Hematopoietic multipotent progenitor cell (in vitro differentiated cells): ENCODE data around the gene MED27. TPM values are rescaled to one million over a fixed set of nuclear protein-coding genes. Genes with fewer than 3 reads are reported as not detected.
A peak's percentile ranks its signal among the peaks of the same experiment; 100 is the strongest.

Experiments used
- DNase-seq, 3 donors: peaks; one replicate each; pipeline ENCODE4 v3.0.0-alpha.2; 2011 to 2015; ENCODE audit warnings: low read depth in 2 of 3, low spot score in 2 of 3
- total RNA-seq: library from RNA; depleted of rRNA; stranded (reverse); fragments of >200 nt; gene quantifications from one replicate; pipeline ENCODE4 v1.2.3, GENCODE V29; 2012

Gene MED27
- total RNA-seq: 21.3 TPM

- DNase-seq: peak; percentile 75 to 96 (median 93)
Observed at GRCh38 chr9:132079391-132080091, at the start of gene MED27. Gene MED27, minus strand, starts transcription at chr9:132079867. Its CDS starts 23 bp downstream, at chr9:132079844.

- DNase-seq: no peak
Observed at GRCh38 chr9:132127888-132128534, 48.3 kb upstream of the MED27 start.

- no peak for DNase-seq
Observed at GRCh38 chr9:132126680-132127236, 47.1 kb upstream of the MED27 start.

DNA sequence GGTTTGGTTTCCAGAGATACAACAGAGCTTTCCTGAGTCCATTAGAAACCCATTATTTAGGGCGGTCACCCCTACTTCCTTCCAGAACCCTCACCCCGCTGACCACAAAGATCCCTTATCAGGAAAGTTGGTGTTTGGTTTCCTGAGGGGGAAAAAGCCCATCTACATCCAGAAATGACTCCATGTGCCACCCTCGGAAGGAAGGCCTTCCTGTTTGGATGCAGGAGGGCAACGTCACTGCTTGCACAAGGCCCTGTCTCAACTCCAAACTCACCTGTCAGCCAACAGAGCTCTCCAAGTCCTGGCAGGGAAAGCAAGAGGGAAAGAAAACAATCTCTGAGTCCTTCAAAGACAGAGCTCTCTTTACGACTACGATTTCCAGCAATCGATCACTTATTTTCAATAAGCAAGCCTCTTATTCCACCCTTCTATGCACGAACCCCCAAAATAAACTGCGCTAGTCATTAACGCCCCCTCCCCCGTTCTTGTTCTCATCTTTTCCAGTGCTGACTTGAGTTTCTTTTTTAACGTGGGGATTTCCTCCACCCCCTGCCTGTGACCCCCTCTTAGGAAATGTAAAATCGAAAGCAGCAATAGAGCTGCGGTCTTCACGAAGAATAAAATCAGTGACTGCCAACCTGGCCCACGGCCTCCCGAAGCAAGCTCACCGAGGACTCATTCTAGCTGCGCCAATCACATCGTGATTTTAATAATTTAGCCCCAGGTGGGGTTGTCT, 46.4 kb upstream of the MED27 start:
- DNase-seq: no peak

- DNase-seq: no peak
Observed at GRCh38 chr9:132125361-132125760, 45.7 kb upstream of the MED27 start.

DNA sequence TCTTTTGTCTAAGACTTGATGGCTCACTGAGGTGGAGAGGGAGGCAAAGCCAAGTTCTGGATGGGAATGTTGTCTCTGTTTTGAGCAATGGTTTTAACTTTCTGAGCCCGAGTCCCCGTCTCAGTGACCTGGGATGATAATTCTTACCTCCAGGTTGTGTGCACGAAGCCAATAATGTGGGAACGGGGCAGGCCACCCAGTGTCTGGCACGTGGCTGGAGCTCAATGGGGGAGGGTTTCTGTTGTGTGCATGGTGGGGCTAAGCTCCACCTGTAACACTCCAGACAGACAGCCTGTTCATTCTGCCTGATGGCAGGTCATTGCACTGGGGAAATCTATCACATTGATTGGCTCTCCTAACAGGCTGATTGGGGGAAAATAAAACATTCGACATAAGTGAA, 45.1 kb upstream of the MED27 start:
- DNase-seq: no peak

- no peak for DNase-seq
Observed at GRCh38 chr9:132121021-132121420, 41.4 kb upstream of the MED27 start.

- no peak for DNase-seq
Observed at GRCh38 chr9:132117694-132118093, 38.0 kb upstream of the MED27 start.

DNA sequence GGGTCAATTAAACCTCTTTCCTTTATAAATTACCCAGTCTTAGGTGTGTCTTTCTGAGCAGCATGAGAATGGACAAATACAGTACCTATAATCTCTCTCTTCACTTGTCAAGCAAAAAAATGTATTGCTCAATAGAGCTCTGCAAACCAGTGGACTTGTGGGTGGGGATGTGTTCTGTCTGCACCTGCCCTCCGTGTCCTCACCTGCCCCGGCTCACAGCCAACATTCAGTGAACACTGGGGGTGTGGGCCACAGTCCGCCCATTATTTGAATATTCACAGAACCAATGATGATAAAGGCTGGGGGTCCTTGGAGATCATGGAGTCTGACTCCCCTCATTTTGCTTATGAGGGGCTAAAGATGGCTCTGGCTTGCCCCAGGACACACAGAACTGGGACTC, 36.9 kb upstream of the MED27 start:
- no peak for DNase-seq

GRCh38 chr9:132114102-132114707, 34.5 kb upstream of the MED27 start:
- peak in 2 of 3 donors; percentile 45 to 64 for DNase-seq

DNA sequence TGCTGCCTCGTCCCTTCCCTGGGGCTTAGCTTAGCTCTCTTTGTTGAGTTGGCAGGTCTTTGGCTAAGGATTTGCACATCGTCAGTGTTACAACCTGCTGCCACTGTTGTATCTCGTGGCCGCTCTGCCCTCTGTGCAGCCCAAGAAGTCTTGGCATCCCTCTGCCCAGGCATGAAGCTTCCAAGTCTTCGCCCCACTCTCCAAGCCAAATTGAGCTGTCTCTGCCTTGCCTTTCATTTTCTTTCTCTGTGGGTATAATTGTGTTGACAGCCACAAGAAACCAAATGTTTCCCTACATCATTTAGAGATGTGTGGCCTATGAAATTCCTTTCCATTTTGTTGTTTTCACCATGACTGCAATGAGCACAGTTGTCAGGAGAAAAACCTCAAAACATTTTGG, 29.6 kb upstream of the MED27 start:
- DNase-seq: no peak

- no peak for DNase-seq
Observed at GRCh38 chr9:132108728-132109127, 29.1 kb upstream of the MED27 start.

DNA sequence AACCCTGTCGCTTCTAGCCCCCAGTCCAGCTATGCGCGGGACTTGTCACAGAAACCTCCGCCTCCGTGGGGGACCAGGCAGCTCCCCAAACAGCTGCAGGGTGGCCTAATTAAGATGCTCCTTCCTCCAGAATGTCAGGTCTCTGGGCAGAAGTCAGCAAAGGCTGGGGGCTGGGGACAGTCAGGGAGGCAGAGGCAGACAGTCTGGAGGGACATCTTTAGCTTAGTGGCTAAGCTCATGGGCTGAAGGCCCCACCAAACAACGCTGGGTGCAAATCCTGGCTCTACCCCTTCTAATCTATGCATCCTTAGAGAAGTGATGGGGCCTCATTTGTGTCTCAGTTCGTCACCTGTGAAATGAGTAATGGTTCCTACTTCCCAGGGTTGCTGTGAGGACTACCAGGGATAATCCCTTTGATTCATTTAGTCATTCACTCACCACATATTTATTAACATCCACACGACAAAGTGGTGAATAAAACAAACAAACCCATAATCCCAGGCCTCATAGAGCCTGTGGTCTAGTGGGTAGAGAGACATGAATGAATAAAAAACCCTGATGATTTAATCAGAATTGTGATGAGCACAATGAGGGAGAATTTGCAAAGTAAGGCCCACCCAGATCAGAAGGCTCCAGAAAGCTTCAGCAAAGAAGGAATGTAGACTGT, 20.2 kb upstream of the MED27 start:
- DNase-seq: no peak

- no peak for DNase-seq
Observed at GRCh38 chr9:132099167-132099566, 19.5 kb upstream of the MED27 start.

DNA sequence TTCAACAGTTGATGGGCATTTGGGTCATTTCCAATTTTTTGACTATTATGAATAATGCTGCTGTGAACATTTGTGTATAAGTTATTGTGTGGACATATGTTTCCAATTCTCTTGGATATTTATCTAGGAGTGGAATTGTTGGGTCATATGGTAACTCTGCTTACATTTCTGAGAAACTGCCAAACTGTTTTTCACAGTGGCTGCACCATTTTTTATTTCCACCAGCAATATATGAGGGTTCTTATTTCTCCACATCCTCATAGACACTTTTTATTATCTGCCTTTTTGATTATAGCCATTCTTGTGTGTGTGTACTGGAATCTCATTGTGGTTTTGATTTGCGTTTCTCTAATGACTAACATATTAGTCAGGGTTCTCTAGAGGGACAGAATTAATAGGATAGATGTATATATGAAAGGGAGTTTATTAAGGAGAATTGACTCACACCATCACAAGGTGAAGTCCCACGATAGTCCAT, 14.7 kb upstream of the MED27 start:
- DNase-seq: no peak

- DNase-seq: no peak
Observed at GRCh38 chr9:132090771-132091170, 11.1 kb upstream of the MED27 start.

DNA sequence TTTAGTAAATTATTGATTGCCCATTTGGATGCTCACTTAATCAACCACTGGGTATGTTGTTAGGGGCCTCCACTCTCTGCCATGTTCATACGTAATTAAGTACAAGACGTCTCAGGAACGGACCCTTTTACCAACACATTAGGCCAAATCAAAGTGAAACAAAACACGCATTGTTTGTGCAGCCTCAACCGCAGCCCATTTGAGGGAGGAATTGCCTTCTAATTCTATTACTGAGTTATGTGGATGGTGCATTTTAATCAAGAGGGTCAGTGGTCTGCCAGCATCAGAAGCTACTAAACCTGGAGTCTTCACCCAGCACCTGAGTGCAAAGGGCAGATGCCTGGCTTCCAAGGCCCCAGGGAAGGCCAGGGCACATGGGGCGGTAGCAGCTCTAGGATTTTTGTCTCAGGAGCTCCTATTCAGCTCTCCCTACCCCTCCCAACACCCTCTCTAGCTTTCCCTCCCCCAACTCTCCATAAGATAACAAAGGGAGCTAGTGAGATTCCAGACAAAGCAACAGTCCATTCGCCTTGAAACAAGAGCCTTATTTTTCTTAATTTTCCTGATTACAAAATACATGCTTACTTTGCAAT, 7.9 kb upstream of the MED27 start:
- DNase-seq: no peak

DNA sequence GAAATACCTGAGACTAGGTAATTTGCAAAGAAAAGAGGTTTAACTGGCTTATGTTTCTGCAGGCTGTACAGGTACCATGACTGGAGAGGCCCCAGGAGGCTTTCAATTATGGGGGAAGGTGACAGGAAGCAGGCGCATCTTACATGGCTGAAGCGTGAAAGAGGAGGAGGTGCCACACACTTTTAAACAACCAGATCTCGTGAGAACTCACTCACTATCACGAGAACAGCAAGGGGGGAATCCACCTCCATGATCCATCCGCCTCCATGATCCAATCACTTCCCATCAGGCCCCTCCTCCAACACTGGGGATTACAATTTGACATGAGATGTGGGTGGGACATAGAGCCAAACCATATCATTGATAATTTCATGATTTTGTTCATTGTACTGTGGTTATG, 2.5 kb upstream of the MED27 start:
- no peak for DNase-seq

GRCh38 chr9:132078699-132079356, 839 bp downstream of the MED27 start:
- DNase-seq: no peak
